Endodermal cell (in vitro differentiated cells): ENCODE results near the gene NAA16. TPM values are rescaled to one million over a fixed set of nuclear protein-coding genes. Genes with fewer than 3 reads are reported as not detected.
A peak's percentile ranks its signal among the peaks of the same experiment; 100 is the strongest.

Experiments used
- DNase-seq: peaks from one replicate; pipeline ENCODE4 v3.0.0-alpha.2; 2017
- H3K27ac ChIP-seq: 2 replicates; pipeline ENCODE4 v1.5.1; 2013; ENCODE audit warnings: mild to moderate bottlenecking, low read depth, low read length, moderate library complexity
- H3K27me3 ChIP-seq: 2 replicates; pipeline ENCODE4 v1.6.1; 2013; ENCODE audit warnings: mild to moderate bottlenecking, low read length, moderate library complexity; ENCODE audit not compliant: insufficient read depth, control insufficient read depth, poor library complexity, severe bottlenecking
- H3K36me3 ChIP-seq: 2 replicates; pipeline ENCODE4 v1.7.0; 2013; ENCODE audit warnings: mild to moderate bottlenecking, low read length, moderate library complexity; ENCODE audit not compliant: control insufficient read depth, insufficient read depth
- H3K4me1 ChIP-seq: one replicate; pipeline ENCODE4 v1.7.0; 2013; ENCODE audit warnings: low read length; ENCODE audit not compliant: control insufficient read depth, insufficient read depth
- H3K4me3 ChIP-seq: 2 replicates; pipeline ENCODE4 v1.5.1; 2013; ENCODE audit warnings: mild to moderate bottlenecking, low read length, moderate library complexity
- H3K9ac ChIP-seq: 2 replicates; pipeline ENCODE4 v1.6.1; 2013; ENCODE audit warnings: mild to moderate bottlenecking, low read length, moderate library complexity; ENCODE audit not compliant: poor library complexity, severe bottlenecking; ENCODE audit errors: extremely low read depth
- H3K9me3 ChIP-seq: 2 replicates; pipeline ENCODE4 v1.6.1; 2013; ENCODE audit warnings: mild to moderate bottlenecking, low read length, moderate library complexity; ENCODE audit not compliant: control insufficient read depth
- H3K27ac Mint-ChIP-seq: 2 replicates; pipeline ENCODE4 v1.8.0; 2020; ENCODE audit warnings: mixed read lengths
- H3K27me3 Mint-ChIP-seq: 2 replicates; pipeline ENCODE4 v1.8.0; 2021; ENCODE audit warnings: mild to moderate bottlenecking, mixed read lengths; ENCODE audit not compliant: insufficient read depth
- H3K36me3 Mint-ChIP-seq: 2 replicates; pipeline ENCODE4 v1.8.0; 2020; ENCODE audit warnings: low read depth, mixed read lengths
- H3K4me1 Mint-ChIP-seq: 2 replicates; pipeline ENCODE4 v1.8.0; 2020; ENCODE audit warnings: mixed read lengths
- H3K4me3 Mint-ChIP-seq: 2 replicates; pipeline ENCODE4 v1.8.0; 2020; ENCODE audit warnings: mild to moderate bottlenecking, moderate library complexity, mixed read lengths
- H3K9me3 Mint-ChIP-seq: 2 replicates; pipeline ENCODE4 v1.8.0; 2020; ENCODE audit warnings: mild to moderate bottlenecking, mixed read lengths
- WGBS, 2 experiments: methylation state at CpG; one replicate each; pipeline versions ENCODE4 v1.1.5 to v1.1.7; 2013; ENCODE audit warnings: missing lambda C conversion rate in 2 of 2, mixed read lengths in 1 of 2; ENCODE audit not compliant: insufficient coverage in 1 of 2, insufficient read length in 1 of 2; 5-methylcytosine and 5-hydroxymethylcytosine counted together
- total RNA-seq, 2 donors: library from RNA; stranded (reverse); fragmentation: NEBNext Ultra II Directional in 1 of 2; extraction: Animal tissue kit (Norgen Biotek cat#: 25700) in 1 of 2; gene quantifications; 2 replicates in 1 of 2; 3 replicates in 1 of 2; pipeline ENCODE4 v1.2.1, GENCODE V29; 2021
- TF ChIP-seq, protein P1 (sequence below): fragments of 200-600 bp; sonication (generic); conservative IDR thresholded peaks from 2 replicates; pipeline ENCODE4 v1.5.0; 2021; ENCODE audit warnings: antibody characterized with exemption, mild to moderate bottlenecking

NAA16 gene
- total RNA-seq, 2 donors from 2014 or later: 29.3 to 30.9 TPM

DNA sequence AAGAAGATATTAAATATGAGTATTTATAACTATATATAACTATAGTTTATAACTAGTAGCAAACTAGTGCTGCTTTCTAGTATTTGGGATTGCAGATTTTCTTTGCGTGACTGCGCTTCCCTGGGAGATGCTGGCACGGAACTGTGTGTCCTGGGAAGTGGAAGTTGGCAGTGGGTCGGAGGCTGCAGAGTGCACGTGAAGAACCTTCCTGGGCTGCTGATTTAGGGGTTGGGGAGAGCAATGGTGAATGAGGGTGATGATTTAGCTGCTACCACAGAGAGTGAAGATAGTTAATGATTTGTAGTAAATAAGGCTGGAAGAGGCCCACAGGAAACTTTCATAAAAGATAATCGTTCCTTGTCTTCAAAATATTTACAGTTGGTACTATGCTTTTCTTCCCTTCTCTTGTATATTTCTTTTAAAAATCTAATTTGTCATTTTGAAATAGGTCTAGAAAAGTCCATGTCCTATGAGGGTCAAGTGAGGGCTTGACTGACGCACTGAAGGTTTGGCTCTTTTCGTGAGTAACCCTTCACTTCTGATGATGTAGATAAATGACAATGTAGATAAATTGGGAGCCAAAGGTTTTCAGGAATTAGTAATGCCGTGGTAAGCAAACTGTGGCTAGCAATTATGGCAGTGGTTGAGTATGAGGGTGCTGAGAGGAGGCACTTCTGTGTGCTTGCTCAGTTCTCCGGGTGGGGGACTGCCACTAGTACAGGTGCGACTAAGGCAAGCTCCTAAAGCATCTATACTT, 3.0 kb upstream of the NAA16 start:
- H3K4me1 ChIP-seq: no peaks in the 10 kb centered on the region
- Mint-ChIP-seq H3K27ac (no peak overlapping the region), H3K36me3 (no peaks in the 10 kb centered on the region), H3K9me3 (no peaks in the 10 kb centered on the region), H3K27me3 (no peaks in the 10 kb centered on the region), H3K4me1 (peaks cover 3% of the 10 kb centered on the region), H3K4me3 (no peak overlapping the region)
- no peak overlapping the region for H3K9ac ChIP-seq
- no peaks in the 10 kb centered on the region for H3K27me3 ChIP-seq
- no peak for DNase-seq
- no peak overlapping the region for H3K27ac ChIP-seq
- 80 to 87% methylated on average over 7 to 10 of the region's 11 CpGs for WGBS, 2 experiments
- no peaks in the 10 kb centered on the region for H3K36me3 ChIP-seq
- no peak overlapping the region for H3K4me3 ChIP-seq
- TF ChIP-seq, protein P1, sequence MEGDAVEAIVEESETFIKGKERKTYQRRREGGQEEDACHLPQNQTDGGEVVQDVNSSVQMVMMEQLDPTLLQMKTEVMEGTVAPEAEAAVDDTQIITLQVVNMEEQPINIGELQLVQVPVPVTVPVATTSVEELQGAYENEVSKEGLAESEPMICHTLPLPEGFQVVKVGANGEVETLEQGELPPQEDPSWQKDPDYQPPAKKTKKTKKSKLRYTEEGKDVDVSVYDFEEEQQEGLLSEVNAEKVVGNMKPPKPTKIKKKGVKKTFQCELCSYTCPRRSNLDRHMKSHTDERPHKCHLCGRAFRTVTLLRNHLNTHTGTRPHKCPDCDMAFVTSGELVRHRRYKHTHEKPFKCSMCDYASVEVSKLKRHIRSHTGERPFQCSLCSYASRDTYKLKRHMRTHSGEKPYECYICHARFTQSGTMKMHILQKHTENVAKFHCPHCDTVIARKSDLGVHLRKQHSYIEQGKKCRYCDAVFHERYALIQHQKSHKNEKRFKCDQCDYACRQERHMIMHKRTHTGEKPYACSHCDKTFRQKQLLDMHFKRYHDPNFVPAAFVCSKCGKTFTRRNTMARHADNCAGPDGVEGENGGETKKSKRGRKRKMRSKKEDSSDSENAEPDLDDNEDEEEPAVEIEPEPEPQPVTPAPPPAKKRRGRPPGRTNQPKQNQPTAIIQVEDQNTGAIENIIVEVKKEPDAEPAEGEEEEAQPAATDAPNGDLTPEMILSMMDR: no peak
- no peaks in the 10 kb centered on the region for H3K9me3 ChIP-seq

DNA sequence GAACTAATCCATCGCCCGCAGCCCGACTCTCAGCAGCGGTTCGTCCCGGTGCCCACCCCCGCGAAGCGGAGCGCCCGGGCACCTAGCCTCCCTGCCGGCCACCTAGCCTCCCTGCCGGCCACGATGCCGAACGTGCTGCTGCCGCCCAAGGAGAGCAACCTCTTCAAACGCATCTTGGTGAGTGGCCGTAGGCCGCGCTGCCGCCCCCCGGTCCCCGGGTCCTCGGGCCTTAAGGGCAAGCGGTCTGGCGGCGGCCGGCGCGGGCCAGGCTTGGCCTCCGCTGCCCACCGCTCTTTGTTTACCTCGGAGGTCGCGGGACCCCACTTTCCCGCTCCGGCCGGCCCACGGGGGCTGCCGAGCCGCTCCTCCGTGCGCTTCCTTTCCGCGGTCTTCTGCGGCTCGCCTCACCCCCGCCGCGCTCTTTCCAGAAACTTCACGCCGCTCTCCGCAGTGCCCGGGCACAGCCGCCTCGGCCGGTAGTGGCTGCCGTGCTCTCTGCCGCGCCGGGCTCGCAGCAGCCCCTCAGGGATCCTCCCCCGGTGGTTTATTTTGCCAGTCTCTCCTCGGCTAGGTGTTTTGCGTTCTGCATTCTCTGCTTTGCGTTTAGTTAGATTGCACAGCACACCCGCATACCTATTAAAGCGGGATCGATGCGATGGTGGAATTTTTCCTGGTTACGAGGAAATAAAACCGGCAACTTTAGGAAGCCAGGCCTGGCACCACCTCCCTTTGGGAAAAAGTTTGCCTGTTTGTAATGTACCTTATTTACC, 524 bp downstream of the NAA16 start:
- H3K27ac ChIP-seq: peak overlapping the region; percentile 94
- WGBS, 2 experiments: 0% methylated on average over 17 to 73 of the region's 73 CpGs
- peak overlapping the region; percentile 83 for H3K9ac ChIP-seq
- no peaks in the 10 kb centered on the region for H3K36me3 ChIP-seq
- no peaks in the 10 kb centered on the region for H3K9me3 ChIP-seq
- no peaks in the 10 kb centered on the region for H3K9me3 Mint-ChIP-seq
- H3K4me3 ChIP-seq: peak overlapping the region; percentile 99
- peak overlapping the region; percentile 87 for H3K4me3 Mint-ChIP-seq
- H3K4me1 ChIP-seq: peaks cover 2% of the 10 kb centered on the region
- no peaks in the 10 kb centered on the region for H3K27me3 ChIP-seq
- H3K27ac Mint-ChIP-seq: peak overlapping the region; percentile 91
- TF ChIP-seq, protein P1: peak; percentile 19
- H3K4me1 Mint-ChIP-seq: peaks cover 20% of the 10 kb centered on the region
- no peaks in the 10 kb centered on the region for H3K36me3 Mint-ChIP-seq
- DNase-seq: peak; percentile 69
- H3K27me3 Mint-ChIP-seq: no peaks in the 10 kb centered on the region

DNA sequence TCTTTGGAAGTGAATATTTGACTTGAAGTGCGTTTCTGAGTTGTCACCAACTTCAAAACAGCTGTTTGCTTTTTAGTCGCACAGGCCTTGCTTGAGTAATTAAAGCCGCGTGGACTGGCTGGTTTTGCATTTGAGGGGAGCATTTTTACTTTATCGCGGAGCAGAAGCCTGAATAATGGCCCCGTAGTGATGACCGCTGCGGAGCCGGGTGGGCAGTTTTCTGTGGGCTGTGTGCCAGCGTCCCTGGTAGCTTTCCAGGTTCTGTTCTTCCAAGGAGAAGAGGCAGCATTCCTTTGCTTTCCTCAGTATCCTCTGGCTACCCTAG, 1.1 kb downstream of the NAA16 start:
- TF ChIP-seq, protein P1: no peak
- Histone ChIP-seq H3K9me3 (no peaks in the 10 kb centered on the region), H3K4me1 (peaks cover 2% of the 10 kb centered on the region), H3K4me3 (peak overlapping the region; percentile 99), H3K9ac (peak overlapping the region; percentile 83), H3K27me3 (no peaks in the 10 kb centered on the region), H3K36me3 (no peaks in the 10 kb centered on the region), H3K27ac (peak overlapping the region; percentile 94)
- no peaks in the 10 kb centered on the region for H3K9me3 Mint-ChIP-seq
- H3K27me3 Mint-ChIP-seq: no peaks in the 10 kb centered on the region
- DNase-seq: peak; percentile 55
- peak overlapping the region; percentile 90 for H3K27ac Mint-ChIP-seq
- WGBS, 2 experiments: 0% methylated on average over 10 to 11 of the region's 11 CpGs
- peaks cover 21% of the 10 kb centered on the region for H3K4me1 Mint-ChIP-seq
- peak overlapping the region; percentile 87 for H3K4me3 Mint-ChIP-seq
- H3K36me3 Mint-ChIP-seq: no peaks in the 10 kb centered on the region
